Gastroesophageal sphincter (tissue), 4 donors: ENCODE results near the gene MDH1B. TPM values are rescaled to one million over a fixed set of nuclear protein-coding genes. Genes with fewer than 3 reads are reported as not detected.

Source experiments
- ATAC-seq: fragments of 150-250 bp; one replicate; pipeline ENCODE4 v1.9.1; 2016; ENCODE audit warnings: mild to moderate bottlenecking, moderate library complexity
- H3K27ac ChIP-seq, 4 donors: fragments of 200-600 bp; sonication (generic) in 3 of 4; 1 replicate in 3 of 4; 2 replicates in 1 of 4; pipeline ENCODE4 v1.5.1; 2016 to 2019
- H3K27me3 ChIP-seq: fragments of 200-600 bp; sonication (generic); one replicate; pipeline ENCODE4 v1.5.1; 2019
- H3K36me3 ChIP-seq, 2 donors: fragments of 200-600 bp; sonication (generic); one replicate each; pipeline ENCODE4 v1.5.1; 2019; ENCODE audit warnings: control low read depth in 1 of 2
- H3K4me1 ChIP-seq, 3 donors: fragments of 200-600 bp; sonication (generic); 1 replicate in 2 of 3; 2 replicates in 1 of 3; pipeline ENCODE4 v1.5.1; 2016 to 2019; ENCODE audit warnings: control low read depth in 2 of 3
- H3K4me3 ChIP-seq, 2 donors: fragments of 200-600 bp; sonication (generic); one replicate each; pipeline ENCODE4 v1.5.1; 2019; ENCODE audit warnings: mild to moderate bottlenecking in 1 of 2, moderate library complexity in 1 of 2
- H3K9me3 ChIP-seq, 3 donors: fragments of 200-600 bp; sonication (generic); one replicate each; pipeline ENCODE4 v1.5.1; 2017 to 2019; ENCODE audit warnings: control low read depth in 2 of 3
- EP300 ChIP-seq: sonication (generic); formaldehyde crosslinking; IDR thresholded peaks from one replicate; pipeline ENCODE4 v1.6.1; 2017; ENCODE audit warnings: antibody characterized with exemption, mild to moderate bottlenecking
- POLR2A ChIP-seq, 2 donors: fragments of 450-650 bp; IDR thresholded peaks; one replicate each; pipeline ENCODE4 v1.6.1; 2017; ENCODE audit warnings: antibody characterized with exemption in 2 of 2, mild to moderate bottlenecking in 2 of 2, moderate library complexity in 1 of 2
- POLR2AphosphoS5 ChIP-seq: sonication (generic); formaldehyde crosslinking; IDR thresholded peaks from one replicate; pipeline ENCODE4 v1.6.1; 2017; ENCODE audit warnings: antibody characterized with exemption
- WGBS, 2 donors: methylation state at CpG; one replicate each; pipeline ENCODE4 v1.1.5; 2018; ENCODE audit warnings: low coverage in 1 of 2; 5-methylcytosine and 5-hydroxymethylcytosine counted together
- total RNA-seq, 4 donors: library from RNA; depleted of rRNA; stranded (reverse); fragments of >200 nt; gene quantifications; one replicate each; pipeline ENCODE4 v1.1.0, GENCODE V29; 2016
- TF ChIP-seq, protein P1 (sequence below), 4 experiments: fragments of 200-600 bp in 2 of 4; fragments of 450-650 bp in 2 of 4; sonication (generic) in 1 of 4; IDR thresholded peaks; one replicate each; pipeline ENCODE4 v1.5.1; 2017 to 2019; ENCODE audit warnings: antibody characterized with exemption in 4 of 4, mild to moderate bottlenecking in 2 of 4, moderate library complexity in 2 of 4

MDH1B gene
- total RNA-seq, 4 donors from 2014 or later, result 0.77 to 2.3 (median 1.2) TPM; not detected in 1

GRCh38 chr2:206713746-206714145 is 51.4 kb downstream of the MDH1B start:
- ATAC-seq, result no peak
- Histone ChIP-seq H3K27me3 (peaks cover 3% of the 10 kb centered on the region), H3K9me3 (no peaks in the 10 kb centered on the region), H3K4me3 (no peak overlapping the region), H3K36me3 (no peaks in the 10 kb centered on the region), H3K27ac (no peak overlapping the region), H3K4me1 (no peaks in the 10 kb centered on the region)
- 66 to 88% methylated on average over 4 of the region's 4 CpGs for WGBS, 2 donors
- TF ChIP-seq EP300 (no peak), POLR2AphosphoS5 (no peak), POLR2A (IDR thresholded peaks at IDR 0.05) (no peak)
- TF ChIP-seq, protein P1, sequence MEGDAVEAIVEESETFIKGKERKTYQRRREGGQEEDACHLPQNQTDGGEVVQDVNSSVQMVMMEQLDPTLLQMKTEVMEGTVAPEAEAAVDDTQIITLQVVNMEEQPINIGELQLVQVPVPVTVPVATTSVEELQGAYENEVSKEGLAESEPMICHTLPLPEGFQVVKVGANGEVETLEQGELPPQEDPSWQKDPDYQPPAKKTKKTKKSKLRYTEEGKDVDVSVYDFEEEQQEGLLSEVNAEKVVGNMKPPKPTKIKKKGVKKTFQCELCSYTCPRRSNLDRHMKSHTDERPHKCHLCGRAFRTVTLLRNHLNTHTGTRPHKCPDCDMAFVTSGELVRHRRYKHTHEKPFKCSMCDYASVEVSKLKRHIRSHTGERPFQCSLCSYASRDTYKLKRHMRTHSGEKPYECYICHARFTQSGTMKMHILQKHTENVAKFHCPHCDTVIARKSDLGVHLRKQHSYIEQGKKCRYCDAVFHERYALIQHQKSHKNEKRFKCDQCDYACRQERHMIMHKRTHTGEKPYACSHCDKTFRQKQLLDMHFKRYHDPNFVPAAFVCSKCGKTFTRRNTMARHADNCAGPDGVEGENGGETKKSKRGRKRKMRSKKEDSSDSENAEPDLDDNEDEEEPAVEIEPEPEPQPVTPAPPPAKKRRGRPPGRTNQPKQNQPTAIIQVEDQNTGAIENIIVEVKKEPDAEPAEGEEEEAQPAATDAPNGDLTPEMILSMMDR (IDR thresholded peaks at IDR 0.05), result no peak

- no peaks in the 10 kb centered on the region for H3K27me3 ChIP-seq
- H3K4me1 ChIP-seq, result no peaks in the 10 kb centered on the region
- no peak overlapping the region for H3K27ac ChIP-seq
- no peak for ATAC-seq
- H3K36me3 ChIP-seq, result no peaks in the 10 kb centered on the region
- TF ChIP-seq POLR2A (IDR thresholded peaks at IDR 0.05) (no peak), POLR2AphosphoS5 (no peak), EP300 (no peak)
- TF ChIP-seq, protein P1 (IDR thresholded peaks at IDR 0.05), result no peak
- no peak overlapping the region for H3K4me3 ChIP-seq
- WGBS, 2 donors, result 63 to 70% methylated on average over 5 of the region's 5 CpGs
- H3K9me3 ChIP-seq, result no peaks in the 10 kb centered on the region
Observed at GRCh38 chr2:206708286-206708685, 56.8 kb downstream of the MDH1B start.

GRCh38 chr2:206707164-206707701 is 57.9 kb downstream of the MDH1B start:
- Histone ChIP-seq H3K4me3 (no peak overlapping the region), H3K36me3 (no peaks in the 10 kb centered on the region), H3K27ac (no peak overlapping the region), H3K4me1 (no peaks in the 10 kb centered on the region), H3K27me3 (no peaks in the 10 kb centered on the region), H3K9me3 (no peaks in the 10 kb centered on the region)
- no peak for ATAC-seq
- WGBS, 2 donors, result 70 to 72% methylated on average over 5 to 8 of the region's 10 CpGs
- TF ChIP-seq POLR2A (IDR thresholded peaks at IDR 0.05) (no peak), POLR2AphosphoS5 (no peak), EP300 (no peak)
- TF ChIP-seq, protein P1 (IDR thresholded peaks at IDR 0.05), result no peak

DNA sequence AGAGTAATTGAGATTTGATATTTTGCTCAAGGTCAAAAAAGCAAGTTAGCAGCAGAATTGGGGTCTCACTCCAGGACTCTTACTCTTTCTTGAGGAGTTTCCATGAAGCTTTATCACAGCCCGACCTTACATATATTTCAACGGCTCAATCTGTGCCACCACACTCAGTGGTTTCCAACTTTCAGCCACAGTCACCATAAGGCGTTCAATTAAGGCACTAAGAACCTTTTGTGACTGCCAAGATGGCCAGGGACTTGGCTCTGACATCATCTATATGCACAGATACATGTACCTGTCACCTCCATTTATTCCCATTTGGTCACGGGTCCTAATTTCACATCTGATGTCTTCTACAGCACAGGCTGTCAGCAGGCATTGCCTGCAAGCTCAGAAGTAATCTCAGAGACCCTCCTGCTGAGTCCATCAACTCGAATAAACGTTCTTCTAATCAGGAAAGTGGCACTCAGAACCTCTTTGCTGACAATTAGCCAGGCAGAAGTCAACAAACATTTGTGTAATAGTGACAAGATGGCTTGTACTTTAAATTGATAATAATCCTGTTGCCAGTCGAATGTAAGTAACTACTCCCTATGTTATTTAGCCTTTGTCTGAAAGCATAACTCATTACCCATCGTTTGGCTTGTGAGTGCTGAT is 63.0 kb downstream of the MDH1B start:
- Histone ChIP-seq H3K27ac (no peak overlapping the region), H3K36me3 (no peaks in the 10 kb centered on the region), H3K4me1 (no peaks in the 10 kb centered on the region), H3K27me3 (no peaks in the 10 kb centered on the region), H3K9me3 (no peaks in the 10 kb centered on the region), H3K4me3 (no peak overlapping the region)
- 41 to 68% methylated on average over 8 of the region's 8 CpGs for WGBS, 2 donors
- TF ChIP-seq, protein P1 (IDR thresholded peaks at IDR 0.05), result no peak
- no peak for TF ChIP-seq POLR2A (IDR thresholded peaks at IDR 0.05)
- TF ChIP-seq POLR2AphosphoS5, result no peak
- no peak for TF ChIP-seq EP300
- no peak for ATAC-seq

DNA sequence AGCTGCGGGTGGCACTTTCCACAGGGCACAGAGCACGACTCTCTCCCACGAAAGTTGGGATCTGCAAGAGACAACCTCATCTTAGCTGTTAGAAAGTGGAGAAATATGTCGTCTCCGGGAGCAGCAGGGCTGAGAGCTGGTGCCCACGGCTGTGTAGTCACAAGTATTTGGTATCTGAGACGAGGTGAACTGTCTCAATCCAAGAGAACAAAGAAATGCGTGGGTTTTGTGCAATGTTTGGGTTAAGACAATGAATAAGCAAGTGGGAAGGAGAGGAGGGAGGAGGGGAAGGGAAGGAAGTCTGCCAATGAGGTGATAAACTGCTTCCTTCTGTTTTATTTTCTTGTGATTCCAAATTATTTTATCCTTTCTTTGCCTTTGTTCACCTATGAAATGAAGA is 65.0 kb downstream of the MDH1B start:
- Histone ChIP-seq H3K27ac (no peak overlapping the region), H3K4me1 (no peaks in the 10 kb centered on the region), H3K4me3 (no peak overlapping the region), H3K27me3 (no peaks in the 10 kb centered on the region), H3K9me3 (no peaks in the 10 kb centered on the region), H3K36me3 (no peaks in the 10 kb centered on the region)
- ATAC-seq, result no peak
- WGBS, 2 donors, result 39 to 44% methylated on average over 6 to 7 of the region's 8 CpGs
- no peak for TF ChIP-seq EP300
- no peak for TF ChIP-seq POLR2AphosphoS5
